Activated naive CD4-positive, alpha-beta T cell treated with anti-CD3 and anti-CD28 coated beads, Interleukin-2, amount 10 ng/mL, durations not matched to agents 7 days and 5 days (primary cell): ENCODE measurements around the gene FAM237B.

Experiments
- CTCF ChIA-PET: fragments of 350-600 bp; sonication (Branson Sonifier 250); formaldehyde crosslinking; loops from one replicate; lab custom pipeline; 2021; ENCODE audit warnings: antibody characterized with exemption; lab: Charles Lee
- DNase-seq: peaks from one replicate; pipeline ENCODE4 v3.0.0-alpha.2; 2020
- H3K27ac Mint-ChIP-seq: one replicate; pipeline ENCODE4 v1.8.0; 2021; ENCODE audit warnings: mild to moderate bottlenecking, moderate library complexity, mixed read lengths
- H3K27me3 Mint-ChIP-seq: one replicate; pipeline ENCODE4 v1.8.0; 2021; ENCODE audit warnings: mild to moderate bottlenecking, mixed read lengths
- H3K36me3 Mint-ChIP-seq: one replicate; pipeline ENCODE4 v1.8.0; 2021; ENCODE audit warnings: mixed read lengths
- H3K4me1 Mint-ChIP-seq: one replicate; pipeline ENCODE4 v1.8.0; 2021; ENCODE audit warnings: mixed read lengths
- H3K4me3 Mint-ChIP-seq: one replicate; pipeline ENCODE4 v1.8.0; 2021; ENCODE audit warnings: mild to moderate bottlenecking, moderate library complexity, mixed read lengths
- H3K9me3 Mint-ChIP-seq: one replicate; pipeline ENCODE4 v1.8.0; 2021; ENCODE audit warnings: mixed read lengths

The FAM237B gene

GRCh38 chr7:90320014-90320413, 1.1 kb downstream of the FAM237B start:
- DNase-seq = no peak
- H3K27ac Mint-ChIP-seq = no peak overlapping the region
- H3K4me1 Mint-ChIP-seq = peaks cover 7% of the 10 kb centered on the region
- H3K36me3 Mint-ChIP-seq = no peaks in the 10 kb centered on the region
- no peak overlapping the region for H3K4me3 Mint-ChIP-seq
- CTCF ChIA-PET = no interaction called here
- peaks cover 42% of the 10 kb centered on the region for H3K27me3 Mint-ChIP-seq
- H3K9me3 Mint-ChIP-seq = no peaks in the 10 kb centered on the region

GRCh38 chr7:90313907-90314306, 7.2 kb downstream of the FAM237B start:
- no peaks in the 10 kb centered on the region for H3K4me1 Mint-ChIP-seq
- DNase-seq = no peak
- H3K36me3 Mint-ChIP-seq = no peaks in the 10 kb centered on the region
- no peak overlapping the region for H3K27ac Mint-ChIP-seq
- no peaks in the 10 kb centered on the region for H3K9me3 Mint-ChIP-seq
- H3K27me3 Mint-ChIP-seq = peaks cover 8% of the 10 kb centered on the region
- CTCF ChIA-PET = interaction anchor here (0.6 to 4.3 kb wide), 2 partner anchors 114 to 706 kb away, joined by 4 to 36 read pairs; no protein-coding TSS in a partner anchor
- H3K4me3 Mint-ChIP-seq = no peak overlapping the region

GRCh38 chr7:90312745-90313144, 8.4 kb downstream of the FAM237B start:
- Mint-ChIP-seq H3K27ac (no peak overlapping the region), H3K4me1 (no peaks in the 10 kb centered on the region), H3K36me3 (no peaks in the 10 kb centered on the region), H3K27me3 (peaks cover 8% of the 10 kb centered on the region), H3K4me3 (no peak overlapping the region), H3K9me3 (no peaks in the 10 kb centered on the region)
- CTCF ChIA-PET = interaction anchor here (0.7 to 4.3 kb wide), 4 partner anchors 99 to 115 kb away, joined by 3 to 36 read pairs (median 7); no protein-coding TSS in a partner anchor
- DNase-seq = no peak

- no peak for DNase-seq
- Mint-ChIP-seq H3K4me3 (no peak overlapping the region), H3K4me1 (no peaks in the 10 kb centered on the region), H3K27me3 (peaks cover 8% of the 10 kb centered on the region), H3K36me3 (no peaks in the 10 kb centered on the region), H3K27ac (no peak overlapping the region), H3K9me3 (no peaks in the 10 kb centered on the region)
- CTCF ChIA-PET = interaction anchor here (1.1 to 4.3 kb wide), 5 partner anchors 101 to 157 kb away, joined by 3 to 36 read pairs (median 4); partner anchors contain the start of gene STEAP1
Observed at GRCh38 chr7:90311175-90311574, 9.9 kb downstream of the FAM237B start.

- Mint-ChIP-seq H3K4me3 (no peak overlapping the region), H3K4me1 (no peaks in the 10 kb centered on the region), H3K27me3 (peaks cover 11% of the 10 kb centered on the region), H3K9me3 (no peaks in the 10 kb centered on the region), H3K27ac (no peak overlapping the region), H3K36me3 (no peaks in the 10 kb centered on the region)
- DNase-seq = no peak
- CTCF ChIA-PET = interaction anchor here (4.3 kb wide), 1 partner anchor 118 kb away, joined by 36 read pairs; no protein-coding TSS in a partner anchor
Observed at GRCh38 chr7:90309872-90310271, 11.2 kb downstream of the FAM237B start.

- Mint-ChIP-seq H3K9me3 (no peaks in the 10 kb centered on the region), H3K36me3 (no peaks in the 10 kb centered on the region), H3K27me3 (peaks cover 7% of the 10 kb centered on the region), H3K27ac (no peak overlapping the region), H3K4me3 (no peak overlapping the region), H3K4me1 (no peaks in the 10 kb centered on the region)
- no peak for DNase-seq
- CTCF ChIA-PET = interaction anchor here (1.1 kb wide), 1 partner anchor 119 kb away, joined by 3 read pairs; no protein-coding TSS in a partner anchor
Observed at GRCh38 chr7:90303241-90303640, 17.9 kb downstream of the FAM237B start.

GRCh38 chr7:90298145-90299038, 22.7 kb downstream of the FAM237B start:
- no peak overlapping the region for H3K27ac Mint-ChIP-seq
- DNase-seq = no peak

GRCh38 chr7:90290244-90291113, 30.6 kb downstream of the FAM237B start:
- no peaks in the 10 kb centered on the region for H3K4me1 Mint-ChIP-seq
- H3K9me3 Mint-ChIP-seq = peaks cover 8% of the 10 kb centered on the region
- no peak overlapping the region for H3K27ac Mint-ChIP-seq
- no peak for DNase-seq
- H3K4me3 Mint-ChIP-seq = no peak overlapping the region
- CTCF ChIA-PET = interaction anchor here (1.2 kb wide), 1 partner anchor 136 kb away, joined by 4 read pairs; no protein-coding TSS in a partner anchor
- H3K36me3 Mint-ChIP-seq = no peaks in the 10 kb centered on the region
- no peaks in the 10 kb centered on the region for H3K27me3 Mint-ChIP-seq

More at GRCh38 chr7:90298145-90299038, 22.7 kb downstream of the FAM237B start:
- Mint-ChIP-seq H3K27me3 (peaks cover 4% of the 10 kb centered on the region), H3K36me3 (no peaks in the 10 kb centered on the region), H3K9me3 (peaks cover 4% of the 10 kb centered on the region), H3K4me3 (no peak overlapping the region), H3K4me1 (no peaks in the 10 kb centered on the region)
- CTCF ChIA-PET = interaction anchor here (1.0 kb wide), 1 partner anchor 144 kb away, joined by 3 read pairs; the partner anchor contains the start of gene STEAP1

- Mint-ChIP-seq H3K27ac (no peak overlapping the region), H3K4me1 (no peaks in the 10 kb centered on the region), H3K36me3 (no peaks in the 10 kb centered on the region), H3K27me3 (no peaks in the 10 kb centered on the region), H3K4me3 (no peak overlapping the region), H3K9me3 (peaks cover 2% of the 10 kb centered on the region)
- CTCF ChIA-PET = no interaction called here
- no peak for DNase-seq
Observed at GRCh38 chr7:90288154-90288553, 33.0 kb downstream of the FAM237B start.

GRCh38 chr7:90276033-90276728, 44.9 kb downstream of the FAM237B start:
- Mint-ChIP-seq H3K36me3 (no peaks in the 10 kb centered on the region), H3K4me1 (no peaks in the 10 kb centered on the region), H3K4me3 (no peak overlapping the region), H3K27me3 (no peaks in the 10 kb centered on the region), H3K27ac (no peak overlapping the region), H3K9me3 (no peaks in the 10 kb centered on the region)
- no peak for DNase-seq
- CTCF ChIA-PET = no interaction called here

- Mint-ChIP-seq H3K36me3 (no peaks in the 10 kb centered on the region), H3K4me3 (no peak overlapping the region), H3K9me3 (no peaks in the 10 kb centered on the region), H3K27me3 (peaks cover 4% of the 10 kb centered on the region), H3K4me1 (no peaks in the 10 kb centered on the region), H3K27ac (no peak overlapping the region)
- CTCF ChIA-PET = no interaction called here
- no peak for DNase-seq
Observed at GRCh38 chr7:90274161-90274560, 46.9 kb downstream of the FAM237B start.

- Mint-ChIP-seq H3K4me3 (no peak overlapping the region), H3K27me3 (peaks cover 4% of the 10 kb centered on the region)
Observed at GRCh38 chr7:90272242-90272641, 48.9 kb downstream of the FAM237B start.

GRCh38 chr7:90271753-90272152, 49.4 kb downstream of the FAM237B start:
- no peaks in the 10 kb centered on the region for H3K36me3 Mint-ChIP-seq
- CTCF ChIA-PET = no interaction called here
- H3K27ac Mint-ChIP-seq = no peak overlapping the region
- no peaks in the 10 kb centered on the region for H3K9me3 Mint-ChIP-seq
- H3K27me3 Mint-ChIP-seq = peaks cover 8% of the 10 kb centered on the region
- H3K4me1 Mint-ChIP-seq = no peaks in the 10 kb centered on the region
- no peak for DNase-seq
- H3K4me3 Mint-ChIP-seq = no peak overlapping the region

More at GRCh38 chr7:90272242-90272641, 48.9 kb downstream of the FAM237B start:
- H3K36me3 Mint-ChIP-seq = no peaks in the 10 kb centered on the region
- H3K9me3 Mint-ChIP-seq = no peaks in the 10 kb centered on the region
- H3K27ac Mint-ChIP-seq = no peak overlapping the region
- DNase-seq = no peak
- no peaks in the 10 kb centered on the region for H3K4me1 Mint-ChIP-seq
- CTCF ChIA-PET = no interaction called here
